SK-N-SH treated with all-trans-retinoic acid at 6 μM for 48 hours (cell line): ENCODE data around the gene SYNE2.

Source experiments
- ATAC-seq: fragments of 200-7000 bp; cut with Tn5 transposase; 3 replicates; pipeline ENCODE4 v1.9.1; 2020; ENCODE audit warnings: mild to moderate bottlenecking, moderate library complexity
- BACH2 ChIP-seq: fragments of 250-450 bp; sonication (Bioruptor Pico); IDR thresholded peaks from 2 replicates; pipeline ENCODE4 v1.9.0; 2021; ENCODE audit warnings: mild to moderate bottlenecking, borderline replicate concordance
- CSDC2 ChIP-seq: fragments of 250-450 bp; sonication (Bioruptor Pico); IDR thresholded peaks from 2 replicates; pipeline ENCODE4 v1.5.0; 2020; ENCODE audit warnings: mild to moderate bottlenecking, moderate library complexity
- ESRRG ChIP-seq: fragments of 250-450 bp; sonication (Bioruptor Pico); IDR thresholded peaks from 2 replicates; pipeline ENCODE4 v1.6.1; 2021; ENCODE audit warnings: mild to moderate bottlenecking
- GLIS3 ChIP-seq: fragments of 250-450 bp; sonication (Bioruptor Pico); IDR thresholded peaks from 2 replicates; pipeline ENCODE4 v1.5.0; 2020; ENCODE audit warnings: mild to moderate bottlenecking, moderate library complexity
- ISL1 ChIP-seq: fragments of 250-450 bp; sonication (Bioruptor Pico); IDR thresholded peaks from 2 replicates; pipeline ENCODE4 v2.1.2; 2022; ENCODE audit warnings: mild to moderate bottlenecking, moderate library complexity
- OSR1 ChIP-seq: fragments of 250-450 bp; sonication (Bioruptor Pico); IDR thresholded peaks from 2 replicates; pipeline ENCODE4 v1.8.0; 2022; ENCODE audit warnings: moderate library complexity, mild to moderate bottlenecking, inconsistent platforms
- PATZ1 ChIP-seq: fragments of 250-450 bp; sonication (Bioruptor Pico); IDR thresholded peaks from 2 replicates; pipeline ENCODE4 v1.8.0; 2020; ENCODE audit warnings: mild to moderate bottlenecking, moderate library complexity, borderline replicate concordance
- PPARA ChIP-seq: fragments of 250-450 bp; sonication (Bioruptor Pico); IDR thresholded peaks from 2 replicates; pipeline ENCODE4 v1.5.0; 2020; ENCODE audit warnings: mild to moderate bottlenecking, borderline replicate concordance
- RARB ChIP-seq: fragments of 250-450 bp; sonication (Bioruptor Pico); IDR thresholded peaks from 2 replicates; pipeline ENCODE4 v1.8.0; 2021; ENCODE audit warnings: mild to moderate bottlenecking, moderate library complexity
- SNAI2 ChIP-seq: fragments of 250-450 bp; sonication (Bioruptor Pico); IDR thresholded peaks from 2 replicates; pipeline ENCODE4 v1.5.0; 2020; ENCODE audit warnings: mild to moderate bottlenecking, moderate library complexity
- TCF4 ChIP-seq: fragments of 250-450 bp; sonication (Bioruptor Pico); IDR thresholded peaks from 2 replicates; pipeline ENCODE4 v1.8.0; 2021; ENCODE audit warnings: mild to moderate bottlenecking, moderate library complexity, borderline replicate concordance
- TOX ChIP-seq: fragments of 250-450 bp; sonication (Bioruptor Pico); IDR thresholded peaks from 2 replicates; pipeline ENCODE4 v1.8.0; 2021; ENCODE audit warnings: mild to moderate bottlenecking, moderate library complexity, borderline replicate concordance
- ZC3H10 ChIP-seq: fragments of 250-450 bp; sonication (Bioruptor Pico); IDR thresholded peaks from 2 replicates; pipeline ENCODE4 v1.5.1; 2021; ENCODE audit warnings: mild to moderate bottlenecking, moderate library complexity
- ZFP30 ChIP-seq: fragments of 450-650 bp; formaldehyde crosslinking; IDR thresholded peaks from 2 replicates; pipeline ENCODE4 v1.5.0; 2022; ENCODE audit warnings: mild to moderate bottlenecking, moderate library complexity
- ZNF8 ChIP-seq: fragments of 450-650 bp; formaldehyde crosslinking; IDR thresholded peaks from 2 replicates; pipeline ENCODE4 v1.5.0; 2020; ENCODE audit warnings: mild to moderate bottlenecking, moderate library complexity
- TF ChIP-seq, protein P1 (sequence below): fragments of 250-450 bp; sonication (Bioruptor Pico); IDR thresholded peaks from 2 replicates; pipeline ENCODE4 v1.8.0; 2021; ENCODE audit warnings: low read depth, mild to moderate bottlenecking, moderate library complexity, borderline replicate concordance
- TF ChIP-seq, protein P2 (sequence below): fragments of 250-450 bp; sonication (Bioruptor Pico); IDR thresholded peaks from 2 replicates; pipeline ENCODE4 v1.5.1; 2021; ENCODE audit warnings: mild to moderate bottlenecking, moderate library complexity
- TF ChIP-seq, protein P3 (sequence below): fragments of 250-450 bp; sonication (Bioruptor Pico); IDR thresholded peaks from 2 replicates; pipeline ENCODE4 v1.5.0; 2020; ENCODE audit warnings: mild to moderate bottlenecking, moderate library complexity
- TF ChIP-seq, protein P4 (sequence below): fragments of 250-450 bp; sonication (Bioruptor Pico); IDR thresholded peaks from 2 replicates; pipeline ENCODE4 v1.5.1; 2020; ENCODE audit warnings: low read depth, mild to moderate bottlenecking, moderate library complexity

The SYNE2 gene

GRCh38 chr14:63848890-63849289, 3.9 kb upstream of the SYNE2 start:
- TF ChIP-seq BACH2 (CRISPR knock-in tag) (no peak), ESRRG (CRISPR knock-in tag) (no peak), PATZ1 (CRISPR knock-in tag) (no peak)
- TF ChIP-seq, all 23 proteins: peak for 0
- no peak for ATAC-seq

DNA sequence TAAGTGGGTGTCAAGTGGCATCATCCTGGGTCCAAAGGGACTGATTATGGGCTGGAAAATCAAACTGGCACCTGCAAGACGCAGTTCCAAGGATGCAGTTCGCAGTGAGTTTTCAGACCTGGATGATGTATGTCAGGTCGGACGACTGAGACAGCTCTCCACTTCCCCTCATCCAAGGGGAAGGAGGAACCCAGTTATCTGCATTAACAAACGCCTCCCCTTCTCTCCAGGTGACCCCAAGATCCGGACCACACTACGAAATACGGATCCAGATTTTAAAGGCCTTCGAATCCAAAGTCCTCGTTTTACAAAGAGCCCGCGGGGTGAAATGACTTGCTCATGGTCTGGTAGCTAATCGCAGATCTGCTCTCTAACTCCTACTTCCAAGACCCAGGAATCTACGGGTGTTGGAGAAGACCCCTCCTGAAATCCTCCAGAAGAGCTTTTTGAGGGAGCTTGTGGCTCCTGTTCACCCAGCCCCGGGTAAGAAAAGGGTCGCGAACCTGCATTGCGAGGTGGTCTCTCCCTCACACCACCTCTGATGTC, 460 bp upstream of the SYNE2 start:
- ATAC-seq: peak; percentile 31
- TF ChIP-seq, protein P1, sequence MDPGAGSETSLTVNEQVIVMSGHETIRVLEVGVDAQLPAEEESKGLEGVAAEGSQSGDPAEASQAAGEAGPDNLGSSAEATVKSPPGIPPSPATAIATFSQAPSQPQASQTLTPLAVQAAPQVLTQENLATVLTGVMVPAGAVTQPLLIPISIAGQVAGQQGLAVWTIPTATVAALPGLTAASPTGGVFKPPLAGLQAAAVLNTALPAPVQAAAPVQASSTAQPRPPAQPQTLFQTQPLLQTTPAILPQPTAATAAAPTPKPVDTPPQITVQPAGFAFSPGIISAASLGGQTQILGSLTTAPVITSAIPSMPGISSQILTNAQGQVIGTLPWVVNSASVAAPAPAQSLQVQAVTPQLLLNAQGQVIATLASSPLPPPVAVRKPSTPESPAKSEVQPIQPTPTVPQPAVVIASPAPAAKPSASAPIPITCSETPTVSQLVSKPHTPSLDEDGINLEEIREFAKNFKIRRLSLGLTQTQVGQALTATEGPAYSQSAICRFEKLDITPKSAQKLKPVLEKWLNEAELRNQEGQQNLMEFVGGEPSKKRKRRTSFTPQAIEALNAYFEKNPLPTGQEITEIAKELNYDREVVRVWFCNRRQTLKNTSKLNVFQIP (CRISPR knock-in tag): no peak
- TF ChIP-seq PPARA (CRISPR knock-in tag): no peak
- TF ChIP-seq RARB (CRISPR knock-in tag): no peak
- no peak for TF ChIP-seq SNAI2 (CRISPR knock-in tag)
- no peak for TF ChIP-seq ISL1
- no peak for TF ChIP-seq CSDC2 (CRISPR knock-in tag)
- TF ChIP-seq, protein P2, sequence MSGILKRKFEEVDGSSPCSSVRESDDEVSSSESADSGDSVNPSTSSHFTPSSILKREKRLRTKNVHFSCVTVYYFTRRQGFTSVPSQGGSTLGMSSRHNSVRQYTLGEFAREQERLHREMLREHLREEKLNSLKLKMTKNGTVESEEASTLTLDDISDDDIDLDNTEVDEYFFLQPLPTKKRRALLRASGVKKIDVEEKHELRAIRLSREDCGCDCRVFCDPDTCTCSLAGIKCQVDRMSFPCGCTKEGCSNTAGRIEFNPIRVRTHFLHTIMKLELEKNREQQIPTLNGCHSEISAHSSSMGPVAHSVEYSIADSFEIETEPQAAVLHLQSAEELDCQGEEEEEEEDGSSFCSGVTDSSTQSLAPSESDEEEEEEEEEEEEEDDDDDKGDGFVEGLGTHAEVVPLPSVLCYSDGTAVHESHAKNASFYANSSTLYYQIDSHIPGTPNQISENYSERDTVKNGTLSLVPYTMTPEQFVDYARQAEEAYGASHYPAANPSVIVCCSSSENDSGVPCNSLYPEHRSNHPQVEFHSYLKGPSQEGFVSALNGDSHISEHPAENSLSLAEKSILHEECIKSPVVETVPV: no peak
- TF ChIP-seq ZFP30 (CRISPR knock-in tag): no peak
- TF ChIP-seq, protein P3, sequence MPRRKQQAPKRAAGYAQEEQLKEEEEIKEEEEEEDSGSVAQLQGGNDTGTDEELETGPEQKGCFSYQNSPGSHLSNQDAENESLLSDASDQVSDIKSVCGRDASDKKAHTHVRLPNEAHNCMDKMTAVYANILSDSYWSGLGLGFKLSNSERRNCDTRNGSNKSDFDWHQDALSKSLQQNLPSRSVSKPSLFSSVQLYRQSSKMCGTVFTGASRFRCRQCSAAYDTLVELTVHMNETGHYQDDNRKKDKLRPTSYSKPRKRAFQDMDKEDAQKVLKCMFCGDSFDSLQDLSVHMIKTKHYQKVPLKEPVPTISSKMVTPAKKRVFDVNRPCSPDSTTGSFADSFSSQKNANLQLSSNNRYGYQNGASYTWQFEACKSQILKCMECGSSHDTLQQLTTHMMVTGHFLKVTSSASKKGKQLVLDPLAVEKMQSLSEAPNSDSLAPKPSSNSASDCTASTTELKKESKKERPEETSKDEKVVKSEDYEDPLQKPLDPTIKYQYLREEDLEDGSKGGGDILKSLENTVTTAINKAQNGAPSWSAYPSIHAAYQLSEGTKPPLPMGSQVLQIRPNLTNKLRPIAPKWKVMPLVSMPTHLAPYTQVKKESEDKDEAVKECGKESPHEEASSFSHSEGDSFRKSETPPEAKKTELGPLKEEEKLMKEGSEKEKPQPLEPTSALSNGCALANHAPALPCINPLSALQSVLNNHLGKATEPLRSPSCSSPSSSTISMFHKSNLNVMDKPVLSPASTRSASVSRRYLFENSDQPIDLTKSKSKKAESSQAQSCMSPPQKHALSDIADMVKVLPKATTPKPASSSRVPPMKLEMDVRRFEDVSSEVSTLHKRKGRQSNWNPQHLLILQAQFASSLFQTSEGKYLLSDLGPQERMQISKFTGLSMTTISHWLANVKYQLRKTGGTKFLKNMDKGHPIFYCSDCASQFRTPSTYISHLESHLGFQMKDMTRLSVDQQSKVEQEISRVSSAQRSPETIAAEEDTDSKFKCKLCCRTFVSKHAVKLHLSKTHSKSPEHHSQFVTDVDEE: no peak
- TF ChIP-seq BACH2 (CRISPR knock-in tag): no peak

DNA sequence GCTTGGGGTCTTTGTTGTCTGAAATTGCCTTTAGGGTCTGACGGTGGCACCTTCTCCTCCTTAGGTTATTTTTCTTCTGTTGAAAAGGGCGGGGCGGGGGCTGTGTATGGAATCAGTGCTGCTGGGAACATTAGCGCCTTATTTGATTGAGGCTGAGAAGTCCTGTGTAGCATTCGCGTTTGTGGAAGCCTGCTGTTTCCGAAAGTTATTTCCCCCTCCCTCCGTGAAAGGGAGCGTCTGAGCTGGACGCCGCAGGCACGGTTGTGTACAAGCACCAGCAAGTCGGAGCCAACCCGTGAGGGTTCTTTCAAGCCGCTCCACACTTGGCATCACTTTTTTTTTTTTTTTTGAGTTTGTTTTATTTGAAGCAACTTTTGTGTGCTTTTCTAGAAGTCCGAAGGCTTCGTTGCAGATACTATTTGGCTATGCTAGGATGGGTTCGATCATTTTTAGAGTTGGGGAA, 1.1 kb downstream of the SYNE2 start:
- TF ChIP-seq ESRRG (CRISPR knock-in tag): no peak
- no peak for TF ChIP-seq PPARA (CRISPR knock-in tag)
- TF ChIP-seq ZC3H10 (CRISPR knock-in tag): no peak
- no peak for TF ChIP-seq ISL1
- no peak for TF ChIP-seq BACH2 (CRISPR knock-in tag)
- TF ChIP-seq, protein P4, sequence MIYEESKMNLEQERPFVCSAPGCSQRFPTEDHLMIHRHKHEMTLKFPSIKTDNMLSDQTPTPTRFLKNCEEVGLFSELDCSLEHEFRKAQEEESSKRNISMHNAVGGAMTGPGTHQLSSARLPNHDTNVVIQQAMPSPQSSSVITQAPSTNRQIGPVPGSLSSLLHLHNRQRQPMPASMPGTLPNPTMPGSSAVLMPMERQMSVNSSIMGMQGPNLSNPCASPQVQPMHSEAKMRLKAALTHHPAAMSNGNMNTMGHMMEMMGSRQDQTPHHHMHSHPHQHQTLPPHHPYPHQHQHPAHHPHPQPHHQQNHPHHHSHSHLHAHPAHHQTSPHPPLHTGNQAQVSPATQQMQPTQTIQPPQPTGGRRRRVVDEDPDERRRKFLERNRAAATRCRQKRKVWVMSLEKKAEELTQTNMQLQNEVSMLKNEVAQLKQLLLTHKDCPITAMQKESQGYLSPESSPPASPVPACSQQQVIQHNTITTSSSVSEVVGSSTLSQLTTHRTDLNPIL (CRISPR knock-in tag): no peak
- TF ChIP-seq OSR1 (CRISPR knock-in tag): no peak
- TF ChIP-seq ZNF8 (CRISPR knock-in tag): no peak
- peak; percentile 58 for ATAC-seq

DNA sequence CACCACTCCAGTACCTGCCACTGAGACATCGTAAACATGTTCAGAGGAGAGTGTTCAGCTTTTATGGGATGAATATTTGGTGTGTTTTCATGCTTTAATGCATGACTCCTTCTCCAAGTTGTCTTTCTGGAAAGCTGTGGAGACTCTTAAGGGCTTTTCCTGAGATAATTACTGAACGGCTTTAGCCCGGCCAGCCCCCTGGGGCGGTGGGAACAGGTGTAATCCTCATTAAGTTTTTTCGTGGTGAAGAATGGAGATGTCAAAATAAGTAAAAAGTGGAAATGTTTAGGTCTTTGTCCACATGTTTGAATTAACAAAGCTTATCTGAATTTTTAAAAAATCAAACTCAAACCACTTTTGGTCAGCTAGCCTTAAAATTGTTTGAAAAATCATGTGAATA, 1.5 kb downstream of the SYNE2 start:
- no peak; the same call in 2 of the 3 replicates for ATAC-seq
- TF ChIP-seq GLIS3 (CRISPR knock-in tag) (no peak), ZNF8 (CRISPR knock-in tag) (no peak), TCF4 (no peak), ESRRG (CRISPR knock-in tag) (no peak), TOX (CRISPR knock-in tag) (no peak), ISL1 (no peak), BACH2 (CRISPR knock-in tag) (no peak)
- TF ChIP-seq, protein P2: no peak
